Activated naive CD4-positive, alpha-beta T cell treated with anti-CD3 and anti-CD28 coated beads, Interleukin-2, amount 50 U/mL, for 72 hours (primary cell): ENCODE data around the gene MARCHF2. TPM values are rescaled to one million over a fixed set of nuclear protein-coding genes. Genes with fewer than 3 reads are reported as not detected.

Experiments
- ATAC-seq, 2 donors: fragments of 150-1000 bp; cut with Tn5 transposase; 2 replicates each; pipeline ENCODE4 v1.10.0; 2021; ENCODE audit warnings: mild to moderate bottlenecking in 2 of 2, moderate library complexity in 2 of 2
- DNase-seq, 2 donors: peaks; one replicate each; pipeline ENCODE4 v3.0.0; 2021 to 2022; ENCODE audit warnings: low spot score in 2 of 2
- H3K27ac Mint-ChIP-seq, 2 donors: one replicate each; pipeline ENCODE4 v1.8.0; 2022; ENCODE audit warnings: mild to moderate bottlenecking in 2 of 2, mixed read lengths in 2 of 2
- H3K36me3 Mint-ChIP-seq, 2 donors: one replicate each; pipeline ENCODE4 v1.8.0; 2022; ENCODE audit warnings: mixed read lengths in 2 of 2
- H3K9me3 Mint-ChIP-seq, 2 donors: one replicate each; pipeline ENCODE4 v1.8.0; 2022; ENCODE audit warnings: mixed read lengths in 2 of 2
- total RNA-seq, 2 donors: library from RNA; stranded (reverse); gene quantifications; one replicate each; pipeline ENCODE4 v1.2.3, GENCODE V29; 2022

Gene MARCHF2
- total RNA-seq, 2 donors from 2014 or later = 7.3 to 14.9 TPM

- Mint-ChIP-seq H3K36me3 (peaks cover 6 to 16% of the 10 kb centered on the region in 2 donors), H3K27ac (peak overlapping the region in 1 of 2 donors; percentile 76), H3K9me3 (no peaks in the 10 kb centered on the region)
- ATAC-seq = no peak
- no peak for DNase-seq
Observed at GRCh38 chr19:8476524-8476923, 63.4 kb downstream of the MARCHF2 start.

GRCh38 chr19:8477889-8478288 lies 64.8 kb downstream of the MARCHF2 start:
- DNase-seq (no peak), ATAC-seq (peak; percentile 16 to 37)
- peak overlapping the region; percentile 81 to 82 for H3K27ac Mint-ChIP-seq
- H3K9me3 Mint-ChIP-seq = no peaks in the 10 kb centered on the region
- peaks cover 6 to 16% of the 10 kb centered on the region in 2 donors for H3K36me3 Mint-ChIP-seq

- peaks cover 6 to 16% of the 10 kb centered on the region in 2 donors for H3K36me3 Mint-ChIP-seq
- DNase-seq (no peak), ATAC-seq (no peak)
- no peaks in the 10 kb centered on the region for H3K9me3 Mint-ChIP-seq
- H3K27ac Mint-ChIP-seq = peak overlapping the region; percentile 81 to 92
Observed at GRCh38 chr19:8478598-8478997, 65.5 kb downstream of the MARCHF2 start.

DNA sequence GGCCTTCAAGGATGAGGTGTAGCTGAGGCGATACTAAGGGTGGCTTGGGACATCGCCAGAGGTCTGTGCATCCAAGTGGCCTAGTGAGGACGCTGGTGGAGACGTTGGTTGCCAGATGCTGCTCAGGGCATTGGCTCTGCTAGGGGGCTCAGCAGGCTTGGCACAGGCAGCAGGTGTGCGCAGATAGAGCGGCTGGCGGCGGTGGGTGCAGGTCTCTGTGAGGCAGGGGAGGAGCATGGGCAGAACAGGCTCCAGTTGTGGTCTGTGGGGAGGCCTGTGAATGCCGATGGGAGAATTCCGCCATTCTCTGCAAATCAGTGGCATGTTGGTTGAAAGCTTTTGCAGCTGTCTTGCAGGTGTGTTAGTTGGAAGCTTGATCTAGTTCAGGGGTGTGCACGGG lies 68.1 kb downstream of the MARCHF2 start:
- H3K36me3 Mint-ChIP-seq = peaks cover 6 to 40% of the 10 kb centered on the region in 2 donors
- no peak for DNase-seq
- H3K9me3 Mint-ChIP-seq = no peaks in the 10 kb centered on the region
- H3K27ac Mint-ChIP-seq = peak overlapping the region; percentile 39 to 85
- peak; percentile 8 to 31 for ATAC-seq

- no peak for ATAC-seq
- peaks cover 6 to 44% of the 10 kb centered on the region in 2 donors for H3K36me3 Mint-ChIP-seq
- DNase-seq = no peak
- H3K9me3 Mint-ChIP-seq = no peaks in the 10 kb centered on the region
- peak overlapping the region in 1 of 2 donors; percentile 85 for H3K27ac Mint-ChIP-seq
Observed at GRCh38 chr19:8481616-8482015, 68.5 kb downstream of the MARCHF2 start.

GRCh38 chr19:8482696-8483095 lies 69.6 kb downstream of the MARCHF2 start:
- ATAC-seq = no peak
- DNase-seq = no peak
- peak overlapping the region in 1 of 2 donors; percentile 5 for H3K27ac Mint-ChIP-seq
- no peaks in the 10 kb centered on the region for H3K9me3 Mint-ChIP-seq
- H3K36me3 Mint-ChIP-seq = peaks cover 5 to 49% of the 10 kb centered on the region in 2 donors

DNA sequence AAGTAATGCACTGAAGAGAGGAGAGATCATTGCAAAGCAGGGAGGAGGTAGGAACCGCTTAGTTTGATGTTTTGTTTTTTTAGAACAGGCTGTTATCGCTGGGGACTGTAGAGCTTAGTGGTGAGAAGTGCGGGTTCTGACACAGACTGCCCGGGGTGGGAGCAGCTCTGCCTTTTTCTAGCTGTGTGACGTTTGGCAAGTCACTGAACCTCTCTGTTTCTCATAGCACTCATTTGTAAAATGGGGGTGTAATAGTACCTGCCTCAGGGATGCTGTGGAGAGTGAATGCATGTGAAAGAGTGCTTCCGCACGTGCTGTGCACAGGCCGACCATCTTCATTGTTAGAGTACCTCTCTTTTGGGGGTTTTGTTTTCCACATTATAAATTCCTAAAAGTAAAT lies 70.1 kb downstream of the MARCHF2 start:
- H3K36me3 Mint-ChIP-seq = peaks cover under 1 to 49% of the 10 kb centered on the region in 2 donors
- peak overlapping the region in 1 of 2 donors; percentile 37 for H3K27ac Mint-ChIP-seq

GRCh38 chr19:8484331-8484894 lies 71.3 kb downstream of the MARCHF2 start:
- H3K36me3 Mint-ChIP-seq = peaks cover 0 to 52% of the 10 kb centered on the region in 2 donors
- DNase-seq (no peak), ATAC-seq (no peak)
- H3K9me3 Mint-ChIP-seq = no peaks in the 10 kb centered on the region
- H3K27ac Mint-ChIP-seq = peak overlapping the region; percentile 59 to 84

More for the DNA sequence above, 70.1 kb downstream of the MARCHF2 start:
- no peak for ATAC-seq
- DNase-seq = no peak
- H3K9me3 Mint-ChIP-seq = no peaks in the 10 kb centered on the region

- Mint-ChIP-seq H3K27ac (peak overlapping the region; percentile 90 to 91), H3K9me3 (no peaks in the 10 kb centered on the region), H3K36me3 (peaks cover 0 to 50% of the 10 kb centered on the region in 2 donors)
- DNase-seq = no peak
- no peak for ATAC-seq
Observed at GRCh38 chr19:8485561-8486371, 72.7 kb downstream of the MARCHF2 start.

DNA sequence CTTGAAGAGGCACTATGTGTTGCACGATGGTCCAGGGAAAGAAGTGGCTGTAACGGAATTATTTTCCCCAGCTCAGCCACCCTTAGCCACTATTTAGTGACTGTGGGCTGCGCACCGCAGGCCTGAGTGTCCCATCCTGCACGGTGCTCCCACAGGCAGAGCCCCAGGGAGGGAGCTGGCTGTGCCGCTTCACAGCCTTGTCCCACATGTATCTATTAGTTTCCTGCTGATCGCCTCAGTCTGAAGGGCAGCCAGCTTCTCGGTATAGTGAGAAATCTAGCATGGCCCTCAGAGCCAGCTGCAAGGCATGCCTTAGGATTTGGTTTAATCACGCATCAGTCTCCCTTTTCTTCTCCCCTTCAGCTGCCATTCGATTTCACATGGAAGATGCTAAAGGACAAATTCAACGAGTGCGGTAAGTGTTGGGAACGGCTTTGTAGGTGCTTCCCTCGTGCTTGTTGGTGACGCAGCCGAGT lies 73.6 kb downstream of the MARCHF2 start:
- Mint-ChIP-seq H3K27ac (peak overlapping the region; percentile 90 to 91), H3K36me3 (peaks cover 0 to 44% of the 10 kb centered on the region in 2 donors), H3K9me3 (no peaks in the 10 kb centered on the region)
- DNase-seq (no peak), ATAC-seq (peak in 1 of 2 donors; percentile 6)

DNA sequence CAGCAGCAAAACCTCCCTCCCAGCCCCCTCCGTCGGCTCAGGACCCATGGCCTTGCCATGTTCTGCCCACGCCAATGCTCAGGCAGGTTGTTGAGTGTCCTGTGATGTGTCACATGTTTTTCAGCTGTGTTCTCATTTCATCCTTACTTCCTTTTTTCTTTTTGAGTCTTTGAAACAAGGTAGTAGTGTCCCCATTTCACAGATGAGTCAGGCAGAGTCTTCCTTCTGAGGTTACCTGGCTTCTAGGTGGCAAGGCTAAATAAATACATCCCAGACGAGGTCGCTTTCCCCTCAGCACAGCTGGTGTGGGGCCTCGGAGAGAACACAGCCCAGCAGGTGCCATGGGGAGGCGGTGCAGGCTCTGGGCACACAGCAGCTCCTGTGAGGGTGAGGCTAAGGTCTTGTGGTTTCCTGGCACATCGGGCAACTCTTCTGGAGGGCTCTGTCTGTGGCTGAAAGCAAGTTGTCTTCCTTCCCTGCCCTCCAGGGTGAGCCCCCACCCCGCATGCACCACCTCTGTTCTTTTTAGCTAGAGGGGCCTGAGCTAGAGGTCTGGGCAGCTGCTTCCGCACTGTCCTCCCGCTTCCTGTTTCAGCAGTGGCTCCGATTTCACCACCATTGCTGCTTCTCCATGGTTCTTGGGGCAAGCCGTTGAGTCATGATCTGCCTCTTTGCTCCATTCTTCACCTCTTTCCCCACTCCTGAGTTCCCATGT lies 74.2 kb downstream of the MARCHF2 start:
- H3K36me3 Mint-ChIP-seq = peaks cover 0 to 44% of the 10 kb centered on the region in 2 donors
- H3K9me3 Mint-ChIP-seq = no peaks in the 10 kb centered on the region
- H3K27ac Mint-ChIP-seq = peak overlapping the region; percentile 90 to 91
- DNase-seq (peak in 1 of 2 donors; percentile 76), ATAC-seq (peak; percentile 87 to 91)

GRCh38 chr19:8488365-8488764 lies 75.3 kb downstream of the MARCHF2 start:
- H3K9me3 Mint-ChIP-seq = no peaks in the 10 kb centered on the region
- no peak for DNase-seq
- ATAC-seq = no peak
- H3K27ac Mint-ChIP-seq = peak overlapping the region; percentile 90 to 91
- peaks cover 0 to 44% of the 10 kb centered on the region in 2 donors for H3K36me3 Mint-ChIP-seq

Other genes with a start within 250 kb of the MARCHF2 start
- 10 to 100 TPM; 18.4 to 22.4 TPM for gene CERS4, start 203.9 kb upstream of the MARCHF2 start, total RNA-seq
- gene CD320, start 104.9 kb upstream of the MARCHF2 start, total RNA-seq = 10 to 100 TPM; 46.1 to 49.7 TPM
- gene NDUFA7, start 91.9 kb upstream of the MARCHF2 start, total RNA-seq = 10 to 100 TPM; 54.5 to 73.1 TPM
- 1,000 to 10,000 TPM; 2,643 to 2,829 TPM for gene RPS28, start 91.8 kb upstream of the MARCHF2 start, total RNA-seq
- gene KANK3, start 70.0 kb upstream of the MARCHF2 start, total RNA-seq = 1 to 10 TPM; 1.5 to 1.7 TPM
- 1 to 10 TPM in 1 of 2 donors, not detected in 1; 9.5 TPM for gene ANGPTL4, start 49.1 kb upstream of the MARCHF2 start, total RNA-seq
- 10 to 100 TPM; 76.6 to 81.5 TPM for gene RAB11B, start 22.9 kb upstream of the MARCHF2 start, total RNA-seq
- gene HNRNPM, start 31.7 kb downstream of the MARCHF2 start, total RNA-seq = 100 to 1,000 TPM; 105 to 243 TPM
- 1 to 10 TPM; 1.4 to 2.9 TPM for gene PRAM1, start 89.3 kb downstream of the MARCHF2 start, total RNA-seq
- 10 to 100 TPM; 24.6 to 28.0 TPM for gene ZNF414, start 100.9 kb downstream of the MARCHF2 start, total RNA-seq
- 10 to 100 TPM; 12.4 to 16.2 TPM for gene MYO1F, start 164.1 kb downstream of the MARCHF2 start, total RNA-seq
- 10 to 100 TPM in 1 of 2 donors, 1 to 10 TPM in 1; 5.1 to 11.3 TPM for gene ADAMTS10, start 197.4 kb downstream of the MARCHF2 start, total RNA-seq
- gene NFILZ, start 217.3 kb downstream of the MARCHF2 start, total RNA-seq = not detected